ENCODE data around the gene HPSE2. TPM values are rescaled to one million over a fixed set of nuclear protein-coding genes. Genes with fewer than 3 reads are reported as not detected.

Gene HPSE2
- polyA plus RNA-seq, 2 of the 4 experiments (the other 2 are of a cell fraction): not detected

DNA sequence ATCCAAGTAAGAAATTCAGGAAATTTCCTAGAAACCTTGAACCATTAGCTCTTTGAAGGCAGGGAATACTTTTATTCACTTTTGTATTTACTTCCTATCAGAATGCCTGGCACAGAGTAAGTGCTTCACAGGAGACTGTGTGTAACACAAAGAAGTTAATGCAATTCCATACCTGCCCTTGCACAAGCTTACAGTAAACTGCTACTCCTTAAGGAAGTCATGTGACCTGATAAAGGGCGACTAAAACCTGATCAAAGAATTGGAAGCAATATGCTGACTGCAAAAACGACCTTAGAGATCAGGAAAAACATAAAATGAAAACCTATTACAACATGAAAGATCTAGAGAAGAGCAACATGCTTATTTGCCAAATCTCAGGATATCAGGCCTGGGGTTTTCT, 610.7 kb downstream of the HPSE2 start:
- ATAC-seq: no peak
- no peak for DNase-seq (ENCODE audit: low read depth in 1 of 2, low spot score in 1 of 2)
- WGBS (ENCODE audit: missing lambda C conversion rate): 2% methylated on average over 2 of the region's 2 CpGs
- no peaks in the 10 kb centered on the region for H3K9me3 ChIP-seq
- FAIRE-seq: no peak
- no peak overlapping the region for H3K4me3 ChIP-seq
- H3K27ac ChIP-seq: no peak overlapping the region
- TF ChIP-seq CHD2 (IDR thresholded peaks at IDR 0.05; ENCODE audit: low read length, partially characterized antibody) (no peak), TP53 (CRISPR knock-in tag; IDR thresholded peaks at IDR 0.05) (no peak), HDAC2 (IDR thresholded peaks at IDR 0.05) (no peak), NFE2L2 (conservative IDR thresholded peaks at IDR 0.05; ENCODE audit: low read length) (no peak)
- TF ChIP-seq, protein P1, sequence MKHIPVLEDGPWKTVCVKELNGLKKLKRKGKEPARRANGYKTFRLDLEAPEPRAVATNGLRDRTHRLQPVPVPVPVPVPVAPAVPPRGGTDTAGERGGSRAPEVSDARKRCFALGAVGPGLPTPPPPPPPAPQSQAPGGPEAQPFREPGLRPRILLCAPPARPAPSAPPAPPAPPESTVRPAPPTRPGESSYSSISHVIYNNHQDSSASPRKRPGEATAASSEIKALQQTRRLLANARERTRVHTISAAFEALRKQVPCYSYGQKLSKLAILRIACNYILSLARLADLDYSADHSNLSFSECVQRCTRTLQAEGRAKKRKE (CRISPR knock-in tag; IDR thresholded peaks at IDR 0.05; ENCODE audit: low read depth): no peak
- ChIA-PET CTCF (interaction anchor here (0.6 kb wide), 1 partner anchor 8 kb away, joined by 3 read pairs; no protein-coding TSS in a partner anchor), POLR2A (no interaction called here)
- H3K4me1 ChIP-seq: no peaks in the 10 kb centered on the region
- no peak overlapping the region for H3K4me2 ChIP-seq

GRCh38 chr10:98623176-98623575, 612.5 kb downstream of the HPSE2 start:
- ATAC-seq: no peak
- ChIA-PET POLR2A (no interaction called here), CTCF (no interaction called here)
- no peaks in the 10 kb centered on the region for H3K4me1 ChIP-seq
- no peak for DNase-seq (ENCODE audit: low read depth in 1 of 2, low spot score in 1 of 2)
- no peaks in the 10 kb centered on the region for H3K9me3 ChIP-seq
- no peak overlapping the region for H3K27ac ChIP-seq
- 24% methylated on average over 3 of the region's 3 CpGs for WGBS (ENCODE audit: missing lambda C conversion rate)
- TF ChIP-seq CEBPB (IDR thresholded peaks at IDR 0.05) (no peak), CBX2 (IDR thresholded peaks at IDR 0.05; ENCODE audit: borderline replicate concordance, low read depth) (no peak), HEYL (CRISPR knock-in tag; IDR thresholded peaks at IDR 0.05) (no peak), PBX3 (IDR thresholded peaks at IDR 0.05) (no peak), POLR2A (IDR thresholded peaks at IDR 0.05; ENCODE audit: low read length) (no peak), TP53 (CRISPR knock-in tag; IDR thresholded peaks at IDR 0.05) (no peak), MAX (IDR thresholded peaks at IDR 0.05) (no peak), FOXS1 (CRISPR knock-in tag; IDR thresholded peaks at IDR 0.05) (no peak), HDAC2 (IDR thresholded peaks at IDR 0.05) (no peak), JUN (IDR thresholded peaks at IDR 0.05) (no peak)
- TF ChIP-seq, protein P1 (CRISPR knock-in tag; IDR thresholded peaks at IDR 0.05; ENCODE audit: low read depth): no peak
- no peak overlapping the region for H3K4me3 ChIP-seq
- H3K4me2 ChIP-seq: no peak overlapping the region
- no peak for FAIRE-seq

GRCh38 chr10:98621630-98622029, 614.0 kb downstream of the HPSE2 start:
- ChIA-PET CTCF (interaction anchor here (1.1 kb wide), 1 partner anchor 155 kb away, joined by 3 read pairs; no protein-coding TSS in a partner anchor), POLR2A (no interaction called here)
- Histone ChIP-seq H3K4me2 (no peak overlapping the region), H3K9me3 (no peaks in the 10 kb centered on the region), H3K4me1 (no peaks in the 10 kb centered on the region), H3K4me3 (no peak overlapping the region), H3K27ac (no peak overlapping the region)
- no peak for TF ChIP-seq ZSCAN20 (CRISPR knock-in tag; IDR thresholded peaks at IDR 0.05)
- 17% methylated on average over 1 of the region's 1 CpG for WGBS (ENCODE audit: missing lambda C conversion rate)
- no peak for FAIRE-seq
- no peak for ATAC-seq
- DNase-seq (ENCODE audit: low read depth in 1 of 2, low spot score in 1 of 2): no peak

DNA sequence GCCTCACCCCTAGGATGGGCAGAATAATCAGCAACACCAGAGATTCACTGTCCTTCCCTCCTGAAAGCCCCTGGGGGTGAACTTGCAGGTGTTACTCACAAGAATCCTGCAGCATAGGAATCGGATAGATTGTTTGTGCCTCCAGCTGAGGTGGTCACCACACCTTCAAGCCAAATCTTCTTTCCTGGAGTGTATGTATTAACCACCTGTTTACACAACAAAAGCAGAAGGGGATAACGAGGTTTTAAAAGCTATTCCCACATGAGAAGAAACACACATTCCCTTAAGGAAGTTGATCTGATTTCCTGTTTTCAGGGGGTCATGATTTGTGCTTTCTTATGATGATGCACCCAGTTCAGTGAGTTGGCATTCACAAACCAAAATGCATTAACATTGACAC, 615.1 kb downstream of the HPSE2 start:
- Histone ChIP-seq H3K4me3 (no peak overlapping the region), H3K4me2 (no peak overlapping the region), H3K9me3 (no peaks in the 10 kb centered on the region), H3K27ac (no peak overlapping the region), H3K4me1 (no peaks in the 10 kb centered on the region)
- 17% methylated on average over 2 of the region's 2 CpGs for WGBS (ENCODE audit: missing lambda C conversion rate)
- ATAC-seq (no peak), FAIRE-seq (no peak), DNase-seq (ENCODE audit: low read depth in 1 of 2, low spot score in 1 of 2) (no peak)
- CTCF ChIA-PET: no interaction called here
- no peak for TF ChIP-seq KDM1A (IDR thresholded peaks at IDR 0.05; ENCODE audit: low read depth)
- no peak for TF ChIP-seq EHMT2 (IDR thresholded peaks at IDR 0.05; ENCODE audit: low read depth)
- no peak for TF ChIP-seq TFCP2L1 (CRISPR knock-in tag; IDR thresholded peaks at IDR 0.05)
- TF ChIP-seq ZC3H11A (IDR thresholded peaks at IDR 0.05): no peak
- TF ChIP-seq NPAS2 (CRISPR knock-in tag; IDR thresholded peaks at IDR 0.05; ENCODE audit: borderline replicate concordance): no peak
- TF ChIP-seq HOXB5 (CRISPR knock-in tag; IDR thresholded peaks at IDR 0.05): no peak
- TF ChIP-seq FOXS1 (CRISPR knock-in tag; IDR thresholded peaks at IDR 0.05): no peak
- no peak for TF ChIP-seq KDM5A (IDR thresholded peaks at IDR 0.05)
- TF ChIP-seq, protein P2, sequence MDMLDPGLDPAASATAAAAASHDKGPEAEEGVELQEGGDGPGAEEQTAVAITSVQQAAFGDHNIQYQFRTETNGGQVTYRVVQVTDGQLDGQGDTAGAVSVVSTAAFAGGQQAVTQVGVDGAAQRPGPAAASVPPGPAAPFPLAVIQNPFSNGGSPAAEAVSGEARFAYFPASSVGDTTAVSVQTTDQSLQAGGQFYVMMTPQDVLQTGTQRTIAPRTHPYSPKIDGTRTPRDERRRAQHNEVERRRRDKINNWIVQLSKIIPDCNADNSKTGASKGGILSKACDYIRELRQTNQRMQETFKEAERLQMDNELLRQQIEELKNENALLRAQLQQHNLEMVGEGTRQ (IDR thresholded peaks at IDR 0.05): no peak
- TF ChIP-seq TP53 (CRISPR knock-in tag; IDR thresholded peaks at IDR 0.05): no peak
- TF ChIP-seq, protein P3, sequence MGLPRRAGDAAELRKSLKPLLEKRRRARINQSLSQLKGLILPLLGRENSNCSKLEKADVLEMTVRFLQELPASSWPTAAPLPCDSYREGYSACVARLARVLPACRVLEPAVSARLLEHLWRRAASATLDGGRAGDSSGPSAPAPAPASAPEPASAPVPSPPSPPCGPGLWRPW (IDR thresholded peaks at IDR 0.05): no peak
- TF ChIP-seq EP300 (IDR thresholded peaks at IDR 0.05): no peak
- TF ChIP-seq POLR2A (IDR thresholded peaks at IDR 0.05; ENCODE audit: low read length): no peak
- TF ChIP-seq RNF2 (IDR thresholded peaks at IDR 0.05; ENCODE audit: borderline replicate concordance, low read depth): no peak
- no peak for TF ChIP-seq EHF (CRISPR knock-in tag; IDR thresholded peaks at IDR 0.05)
- POLR2A ChIA-PET: no interaction called here

All from A549 (cell line).